GM21786 (cell line): ENCODE results near the gene SYNGR3.
"Not testable (repeated sequence)": the region's sequence is repeated elsewhere in the genome, so short reads cannot be mapped to it uniquely, and the experiment has no call there.

Source experiments
- ATAC-seq: cut with Tn5 transposase; IDR thresholded peaks from one replicate; pipeline ENCODE4 v1.9.1; 2021; ENCODE audit not compliant: unreplicated experiment

SYNGR3 gene

GRCh38 chr16:1959269-1960039, 30.3 kb upstream of the SYNGR3 start, which contains the start of gene NDUFB10:
Gene NDUFB10, plus strand, starts transcription at chr16:1959538. Its CDS starts 87 bp downstream, at chr16:1959625.
- peak; percentile 62 for ATAC-seq

GRCh38 chr16:1960665-1961630, 28.8 kb upstream of the SYNGR3 start:
- no peak for ATAC-seq

GRCh38 chr16:1961651-1962067, 28.1 kb upstream of the SYNGR3 start:
- ATAC-seq, result no peak

GRCh38 chr16:1962161-1963153, 27.3 kb upstream of the SYNGR3 start:
- ATAC-seq, result not testable (repeated sequence)

GRCh38 chr16:1963806-1964505, 25.8 kb upstream of the SYNGR3 start:
- ATAC-seq, result peak; percentile 16

GRCh38 chr16:1964506-1965395, 25.0 kb upstream of the SYNGR3 start, which contains the start of gene RPS2:
Gene RPS2, minus strand, starts transcription at chr16:1964826. Its CDS starts 201 bp downstream, at chr16:1964625.
- ATAC-seq, result peak; percentile 77

- no peak for ATAC-seq
These were observed 24.3 kb upstream of the SYNGR3 start for GRCh38 chr16:1965396-1966001.

GRCh38 chr16:1966460-1966859, 23.3 kb upstream of the SYNGR3 start, which contains the start of gene RNF151:
Gene RNF151, plus strand, starts transcription at chr16:1966856. Its CDS starts 26 bp downstream, at chr16:1966882.
- no peak for ATAC-seq

GRCh38 chr16:1968146-1968953, 21.4 kb upstream of the SYNGR3 start:
- no peak for ATAC-seq

GRCh38 chr16:1971796-1972489, 17.8 kb upstream of the SYNGR3 start, which contains the start of gene TBL3:
Gene TBL3, plus strand, starts transcription at chr16:1972053. Its CDS starts 112 bp downstream, at chr16:1972165.
- ATAC-seq, result peak; percentile 81

GRCh38 chr16:1972490-1972877, 17.3 kb upstream of the SYNGR3 start:
- ATAC-seq, result no peak

GRCh38 chr16:1973461-1974156, 16.2 kb upstream of the SYNGR3 start:
- ATAC-seq, result no peak

GRCh38 chr16:1974157-1975070, 15.4 kb upstream of the SYNGR3 start:
- no peak for ATAC-seq

- no peak for ATAC-seq
These were observed 14.1 kb upstream of the SYNGR3 start for GRCh38 chr16:1975432-1976215.
